Cardiac muscle cell (in vitro differentiated cells and primary cell): Measurements from ENCODE around the gene GOLPH3L. TPM values are rescaled to one million over a fixed set of nuclear protein-coding genes. Genes with fewer than 3 reads are reported as not detected.
"Not testable (repeated sequence)": the region's sequence is repeated elsewhere in the genome, so short reads cannot be mapped to it uniquely, and the experiment has no call there.

ENCODE experiments used
- DNase-seq, 2 donors: peaks; one replicate each; pipeline versions ENCODE4 v3.0.0 to v3.0.0-alpha.2; 2010 to 2017; ENCODE audit warnings: low read depth in 1 of 2, low spot score in 1 of 2
- H3K27ac ChIP-seq: fragments of 200-600 bp; sonication (generic); 2 replicates; pipeline ENCODE4 v1.5.1; 2016
- H3K27me3 ChIP-seq: fragments of 200-600 bp; sonication (generic); 2 replicates; pipeline ENCODE4 v1.6.0; 2016; ENCODE audit warnings: control low read depth
- H3K36me3 ChIP-seq: fragments of 200-600 bp; sonication (generic); 2 replicates; pipeline ENCODE4 v1.5.1; 2016; ENCODE audit warnings: control low read depth
- H3K4me1 ChIP-seq: fragments of 200-600 bp; sonication (generic); 2 replicates; pipeline ENCODE4 v1.8.1; 2017; ENCODE audit warnings: low read depth, mild to moderate bottlenecking, mixed run types
- H3K4me3 ChIP-seq: fragments of 200-600 bp; sonication (generic); 2 replicates; pipeline ENCODE4 v1.5.1; 2016; ENCODE audit warnings: mild to moderate bottlenecking
- H3K9me3 ChIP-seq: fragments of 200-600 bp; sonication (generic); 2 replicates; pipeline ENCODE4 v1.5.1; 2017; ENCODE audit warnings: low read depth, mild to moderate bottlenecking, control low read depth
- polyA plus RNA-seq: library from polyadenylated mRNA; unstranded; fragments of >200 nt; fragmentation: Nextera tagmentation; extraction: Ambion mirVana; gene quantifications from 2 replicates; pipeline ENCODE4 v1.2.1, GENCODE V29; 2016
- total RNA-seq: library from RNA; depleted of rRNA; stranded (reverse); fragments of >200 nt; gene quantifications from 2 replicates; pipeline ENCODE4 v1.2.3, GENCODE V29; 2016
- TF ChIP-seq, protein P1 (sequence below): IDR thresholded peaks from 2 replicates; pipeline ENCODE4 v1.5.1; 2012; ENCODE audit warnings: low read depth, mild to moderate bottlenecking, low read length

Gene GOLPH3L
- total and polyA plus RNA-seq, 2 experiments from 2014 or later: 6.6 to 22.3 TPM

DNA sequence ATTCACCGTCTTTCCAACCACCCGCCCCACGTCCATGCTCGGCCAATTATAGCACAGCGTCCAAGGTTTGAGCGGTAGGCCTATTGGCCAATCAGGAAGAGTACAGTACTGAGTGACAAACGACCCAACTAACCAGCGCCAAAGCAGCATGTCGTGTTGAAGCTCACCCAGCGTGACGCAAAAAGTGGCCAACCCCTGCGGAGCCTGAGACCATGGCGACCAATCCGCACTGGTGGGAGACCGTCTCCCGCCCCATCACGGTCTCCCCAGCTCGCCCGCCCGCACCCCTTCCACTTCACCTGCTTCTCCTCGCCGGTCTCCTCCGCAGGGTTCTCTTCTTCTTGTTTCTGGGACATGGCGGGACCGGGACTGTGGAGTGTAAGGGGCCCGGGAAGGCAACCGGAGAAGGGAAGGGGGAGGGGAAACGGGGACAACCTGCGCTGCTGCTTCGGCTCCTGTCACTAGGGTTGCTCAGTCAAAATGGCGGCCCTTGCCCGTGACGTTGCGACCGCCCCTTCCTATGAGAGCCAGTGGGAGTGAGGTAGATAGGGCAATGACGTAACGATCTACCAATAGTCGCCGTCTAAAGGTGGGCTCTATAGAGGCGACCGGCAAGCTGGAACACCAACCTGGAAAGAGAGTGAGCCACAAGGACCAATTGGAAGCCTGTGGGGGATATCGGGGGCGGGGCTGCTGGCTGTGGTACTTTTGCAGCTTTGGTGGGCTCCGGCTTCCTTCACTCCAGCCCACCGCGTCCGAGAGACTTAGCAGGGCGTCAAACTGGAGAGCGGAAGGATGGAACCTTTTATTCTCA is 67.6 kb downstream of the GOLPH3L start, which contains the start of gene ENSA:
Gene ENSA, minus strand, starts transcription at position 498 of the 814 bp plus-strand sequence. Its CDS starts 142 bp downstream, at position 356.
- no peaks in the 10 kb centered on the region for H3K27me3 ChIP-seq
- H3K36me3 ChIP-seq: peaks cover 27% of the 10 kb centered on the region
- TF ChIP-seq, protein P1, sequence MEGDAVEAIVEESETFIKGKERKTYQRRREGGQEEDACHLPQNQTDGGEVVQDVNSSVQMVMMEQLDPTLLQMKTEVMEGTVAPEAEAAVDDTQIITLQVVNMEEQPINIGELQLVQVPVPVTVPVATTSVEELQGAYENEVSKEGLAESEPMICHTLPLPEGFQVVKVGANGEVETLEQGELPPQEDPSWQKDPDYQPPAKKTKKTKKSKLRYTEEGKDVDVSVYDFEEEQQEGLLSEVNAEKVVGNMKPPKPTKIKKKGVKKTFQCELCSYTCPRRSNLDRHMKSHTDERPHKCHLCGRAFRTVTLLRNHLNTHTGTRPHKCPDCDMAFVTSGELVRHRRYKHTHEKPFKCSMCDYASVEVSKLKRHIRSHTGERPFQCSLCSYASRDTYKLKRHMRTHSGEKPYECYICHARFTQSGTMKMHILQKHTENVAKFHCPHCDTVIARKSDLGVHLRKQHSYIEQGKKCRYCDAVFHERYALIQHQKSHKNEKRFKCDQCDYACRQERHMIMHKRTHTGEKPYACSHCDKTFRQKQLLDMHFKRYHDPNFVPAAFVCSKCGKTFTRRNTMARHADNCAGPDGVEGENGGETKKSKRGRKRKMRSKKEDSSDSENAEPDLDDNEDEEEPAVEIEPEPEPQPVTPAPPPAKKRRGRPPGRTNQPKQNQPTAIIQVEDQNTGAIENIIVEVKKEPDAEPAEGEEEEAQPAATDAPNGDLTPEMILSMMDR: no peak
- peaks cover 6% of the 10 kb centered on the region for H3K4me1 ChIP-seq
- peak within 1 kb of the TSS; percentile 97 for H3K27ac ChIP-seq
- no peaks in the 10 kb centered on the region for H3K9me3 ChIP-seq
- peak; percentile 100 for DNase-seq
- peak within 1 kb of the TSS; percentile 57 for H3K4me3 ChIP-seq

DNA sequence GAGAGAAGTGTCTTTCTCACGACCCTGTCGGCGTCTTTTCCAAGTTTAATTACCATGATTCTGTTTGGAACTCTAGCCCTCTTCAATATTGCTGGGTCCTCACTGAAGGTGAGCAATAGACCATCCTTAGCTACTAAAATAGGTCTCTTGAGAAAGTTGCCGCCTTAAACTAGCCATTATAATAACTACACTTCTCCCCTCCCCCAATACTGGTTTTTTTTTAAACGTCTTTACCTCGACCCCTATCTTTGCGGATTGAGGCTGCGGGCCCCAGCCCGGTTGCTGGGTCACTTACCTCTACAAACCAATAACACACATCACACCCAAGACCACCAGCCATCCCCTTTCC is 68.2 kb downstream of the GOLPH3L start:
- Histone ChIP-seq H3K27me3 (no peaks in the 10 kb centered on the region), H3K4me3 (peak overlapping the region; percentile 57), H3K36me3 (peaks cover 32% of the 10 kb centered on the region), H3K9me3 (no peaks in the 10 kb centered on the region), H3K4me1 (peaks cover 6% of the 10 kb centered on the region), H3K27ac (peak overlapping the region; percentile 97)
- DNase-seq: no peak
- TF ChIP-seq, protein P1: no peak

- Histone ChIP-seq H3K9me3 (no peaks in the 10 kb centered on the region), H3K4me3 (peak overlapping the region; percentile 57), H3K4me1 (peaks cover 6% of the 10 kb centered on the region), H3K27ac (no peak overlapping the region), H3K27me3 (no peaks in the 10 kb centered on the region), H3K36me3 (peaks cover 36% of the 10 kb centered on the region)
- TF ChIP-seq, protein P1: no peak
- no peak for DNase-seq
Observed at GRCh38 chr1:150627826-150628410, 69.0 kb downstream of the GOLPH3L start.

GRCh38 chr1:150626150-150626549 is 70.8 kb downstream of the GOLPH3L start:
- Histone ChIP-seq H3K9me3 (no peaks in the 10 kb centered on the region), H3K27me3 (no peaks in the 10 kb centered on the region), H3K4me1 (peaks cover 6% of the 10 kb centered on the region), H3K27ac (no peak overlapping the region), H3K36me3 (peaks cover 43% of the 10 kb centered on the region), H3K4me3 (no peak overlapping the region)
- no peak for DNase-seq
- TF ChIP-seq, protein P1: no peak

GRCh38 chr1:150624546-150624945 is 72.4 kb downstream of the GOLPH3L start:
- not testable (repeated sequence) for H3K9me3 ChIP-seq, H3K27me3 ChIP-seq, H3K4me3 ChIP-seq, H3K27ac ChIP-seq, H3K4me1 ChIP-seq, DNase-seq
- H3K36me3 ChIP-seq: peaks cover 53% of the 10 kb centered on the region

- not testable (repeated sequence) for H3K4me1 ChIP-seq, H3K9me3 ChIP-seq, H3K27ac ChIP-seq, H3K27me3 ChIP-seq, H3K4me3 ChIP-seq, DNase-seq
- peaks cover 57% of the 10 kb centered on the region for H3K36me3 ChIP-seq
Observed at GRCh38 chr1:150624134-150624533, 72.8 kb downstream of the GOLPH3L start.
